ENCODE measurements around the gene FGF1.

Gene FGF1

GRCh38 chr5:142613271-142613671 lies 72.6 kb downstream of the FGF1 start:
- no peak for DNase-seq (ENCODE audit: low read depth in 2 of 2)

GRCh38 chr5:142612494-142613270 lies 73.2 kb downstream of the FGF1 start:
- DNase-seq (ENCODE audit: low read depth in 2 of 2) = no peak

- peak; percentile 19 to 22 for DNase-seq (ENCODE audit: low read depth in 2 of 2)
Observed at GRCh38 chr5:142611154-142611553, 74.7 kb downstream of the FGF1 start.

GRCh38 chr5:142610176-142611001 lies 75.5 kb downstream of the FGF1 start:
- DNase-seq (ENCODE audit: low read depth in 2 of 2) = no peak

- DNase-seq (ENCODE audit: low read depth in 2 of 2) = no peak
Observed at GRCh38 chr5:142609142-142609541, 76.7 kb downstream of the FGF1 start.

GRCh38 chr5:142608081-142608480 lies 77.8 kb downstream of the FGF1 start:
- no peak for DNase-seq (ENCODE audit: low read depth in 2 of 2)

- no peak for DNase-seq (ENCODE audit: low read depth in 2 of 2)
Observed at GRCh38 chr5:142605611-142606010, 80.3 kb downstream of the FGF1 start.

- no peak for DNase-seq (ENCODE audit: low read depth in 2 of 2)
Observed at GRCh38 chr5:142602720-142603245, 83.1 kb downstream of the FGF1 start.

GRCh38 chr5:142601432-142601831 lies 84.5 kb downstream of the FGF1 start:
- no peak for DNase-seq (ENCODE audit: low read depth in 2 of 2)

GRCh38 chr5:142600611-142601358 lies 85.1 kb downstream of the FGF1 start:
- no peak for DNase-seq (ENCODE audit: low read depth in 2 of 2)

GRCh38 chr5:142600092-142600491 lies 85.8 kb downstream of the FGF1 start:
- no peak for DNase-seq (ENCODE audit: low read depth in 2 of 2)

- DNase-seq (ENCODE audit: low read depth in 2 of 2) = no peak
Observed at GRCh38 chr5:142598338-142598700, 87.6 kb downstream of the FGF1 start.

- no peak for DNase-seq (ENCODE audit: low read depth in 2 of 2)
Observed at GRCh38 chr5:142597546-142598337, 88.1 kb downstream of the FGF1 start.

GRCh38 chr5:142597025-142597424 lies 88.9 kb downstream of the FGF1 start:
- DNase-seq (ENCODE audit: low read depth in 2 of 2) = no peak

GRCh38 chr5:142592365-142592764 lies 93.5 kb downstream of the FGF1 start:
- DNase-seq (ENCODE audit: low read depth in 2 of 2) = no peak

GRCh38 chr5:142590451-142591231 lies 95.2 kb downstream of the FGF1 start:
- no peak for DNase-seq (ENCODE audit: low read depth in 2 of 2)

GRCh38 chr5:142589720-142590119 lies 96.2 kb downstream of the FGF1 start:
- DNase-seq (ENCODE audit: low read depth in 2 of 2) = no peak

- DNase-seq (ENCODE audit: low read depth in 2 of 2) = no peak
Observed at GRCh38 chr5:142587354-142587965, 98.4 kb downstream of the FGF1 start.

GRCh38 chr5:142586552-142586951 lies 99.3 kb downstream of the FGF1 start:
- no peak for DNase-seq (ENCODE audit: low read depth in 2 of 2)

- DNase-seq (ENCODE audit: low read depth in 2 of 2) = no peak
Observed at GRCh38 chr5:142585451-142585850, 100.4 kb downstream of the FGF1 start.
